Lower leg skin (tissue), 3 donors: ENCODE data around the gene RBPJL.

ENCODE experiments used
- CTCF ChIP-seq, 3 donors: fragments of 450-650 bp; IDR thresholded peaks; one replicate each; pipeline ENCODE4 v1.5.1; 2016; ENCODE audit warnings: antibody characterized with exemption in 3 of 3, mild to moderate bottlenecking in 3 of 3, moderate library complexity in 2 of 3
- POLR2A ChIP-seq, 2 donors: fragments of 450-650 bp; IDR thresholded peaks; one replicate each; pipeline ENCODE4 v1.6.1; 2016 to 2017; ENCODE audit warnings: antibody characterized with exemption in 2 of 2, mild to moderate bottlenecking in 1 of 2, moderate library complexity in 1 of 2

- TF ChIP-seq CTCF (IDR thresholded peaks at IDR 0.05) (no peak), POLR2A (IDR thresholded peaks at IDR 0.05) (no peak)
These were observed 11.8 kb downstream of the RBPJL start for GRCh38 chr20:45318386-45318939.
